Measurements from ENCODE around the gene EPHB1. TPM values are rescaled to one million over a fixed set of nuclear protein-coding genes. Genes with fewer than 3 reads are reported as not detected.

Gene EPHB1
- total and polyA plus RNA-seq, 12 donors = 0.07 to 3.4 (median 1.6) TPM

DNA sequence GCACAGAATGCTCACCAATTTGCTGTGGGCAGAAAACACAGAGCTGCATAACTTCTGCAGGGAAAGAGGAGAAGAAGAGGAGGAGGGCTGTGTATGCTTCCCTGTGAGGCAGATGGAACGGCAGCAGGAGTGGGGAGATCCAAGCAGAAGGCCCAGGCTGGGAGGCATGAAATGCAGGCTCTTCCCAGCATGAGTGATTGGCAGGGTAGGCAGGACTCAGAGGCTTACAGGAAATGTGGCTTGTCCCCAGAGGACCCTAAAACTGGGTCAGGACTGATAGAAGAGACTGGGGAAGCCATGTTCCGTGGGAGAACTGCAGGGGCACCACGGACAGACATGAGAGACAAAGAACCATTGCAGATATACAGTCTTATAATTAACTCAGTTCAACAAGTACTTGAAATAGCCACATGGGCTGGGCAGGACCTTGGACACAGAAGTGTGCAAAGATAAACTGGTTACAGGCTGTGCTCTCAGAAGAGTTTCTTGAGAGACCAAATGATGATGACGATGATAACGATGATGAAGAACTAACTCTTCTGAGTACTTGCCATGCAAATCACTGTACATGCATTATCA, 286.9 kb downstream of the EPHB1 start:
- ATAC-seq (peak in 3 of 8 donors; percentile 34 to 60 (median 53)), DNase-seq (no peak)
- Histone ChIP-seq H3K9me3 (no peaks in the 10 kb centered on the region), H3K4me1 (peaks cover 0 to 10% (median 0%) of the 10 kb centered on the region in 9 donors), H3K36me3 (no peaks in the 10 kb centered on the region), H3K4me3 (no peak overlapping the region), H3K27me3 (no peaks in the 10 kb centered on the region), H3K27ac (no peak overlapping the region)
- TF ChIP-seq, protein P1, sequence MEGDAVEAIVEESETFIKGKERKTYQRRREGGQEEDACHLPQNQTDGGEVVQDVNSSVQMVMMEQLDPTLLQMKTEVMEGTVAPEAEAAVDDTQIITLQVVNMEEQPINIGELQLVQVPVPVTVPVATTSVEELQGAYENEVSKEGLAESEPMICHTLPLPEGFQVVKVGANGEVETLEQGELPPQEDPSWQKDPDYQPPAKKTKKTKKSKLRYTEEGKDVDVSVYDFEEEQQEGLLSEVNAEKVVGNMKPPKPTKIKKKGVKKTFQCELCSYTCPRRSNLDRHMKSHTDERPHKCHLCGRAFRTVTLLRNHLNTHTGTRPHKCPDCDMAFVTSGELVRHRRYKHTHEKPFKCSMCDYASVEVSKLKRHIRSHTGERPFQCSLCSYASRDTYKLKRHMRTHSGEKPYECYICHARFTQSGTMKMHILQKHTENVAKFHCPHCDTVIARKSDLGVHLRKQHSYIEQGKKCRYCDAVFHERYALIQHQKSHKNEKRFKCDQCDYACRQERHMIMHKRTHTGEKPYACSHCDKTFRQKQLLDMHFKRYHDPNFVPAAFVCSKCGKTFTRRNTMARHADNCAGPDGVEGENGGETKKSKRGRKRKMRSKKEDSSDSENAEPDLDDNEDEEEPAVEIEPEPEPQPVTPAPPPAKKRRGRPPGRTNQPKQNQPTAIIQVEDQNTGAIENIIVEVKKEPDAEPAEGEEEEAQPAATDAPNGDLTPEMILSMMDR (IDR thresholded peaks at IDR 0.05) = no peak
- intact Hi-C loops (cut with DNase I) = no loop called here
- WGBS, 2 donors = 48 to 63% methylated on average over 5 of the region's 5 CpGs

DNA sequence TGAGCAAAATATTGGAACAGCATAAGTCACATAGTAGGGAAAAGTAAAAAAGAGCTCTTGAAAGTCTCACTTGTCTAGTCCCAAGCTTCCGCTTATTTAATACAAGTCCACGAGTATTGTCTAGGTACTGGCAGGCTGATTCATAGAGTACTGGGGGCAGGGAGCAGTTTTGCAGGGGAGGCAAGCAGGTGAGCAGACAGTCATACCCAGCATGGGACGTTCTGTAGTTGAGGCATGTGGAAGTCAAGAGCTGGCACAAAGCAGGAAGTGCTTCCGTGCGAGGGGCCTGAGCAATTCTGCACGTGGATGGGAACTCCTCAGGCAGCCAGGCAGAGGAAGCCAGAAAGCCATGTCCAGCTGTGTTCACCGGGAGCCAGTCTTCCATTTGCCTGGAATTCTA, 287.6 kb downstream of the EPHB1 start:
- 56 to 70% methylated on average over 7 of the region's 7 CpGs for WGBS, 2 donors
- no peaks in the 10 kb centered on the region for H3K36me3 ChIP-seq
- intact Hi-C loops (cut with DNase I) = no loop called here
- peaks cover 0 to 10% (median 0%) of the 10 kb centered on the region in 9 donors for H3K4me1 ChIP-seq
- peaks cover 0 to 5% (median 0%) of the 10 kb centered on the region in 7 donors for H3K27me3 ChIP-seq
- DNase-seq = no peak
- H3K27ac ChIP-seq = no peak overlapping the region
- ATAC-seq = no peak
- TF ChIP-seq, protein P1 (IDR thresholded peaks at IDR 0.05) = no peak
- H3K4me3 ChIP-seq = no peak overlapping the region
- no peaks in the 10 kb centered on the region for H3K9me3 ChIP-seq

- ATAC-seq (no peak), DNase-seq (no peak)
- intact Hi-C loops (cut with DNase I) = no loop called here
- no peaks in the 10 kb centered on the region for H3K9me3 ChIP-seq
- H3K27me3 ChIP-seq = peaks cover 0 to 5% (median 0%) of the 10 kb centered on the region in 7 donors
- H3K27ac ChIP-seq = no peak overlapping the region
- 78 to 81% methylated on average over 1 of the region's 1 CpG for WGBS, 2 donors
- peaks cover 0 to 10% (median 0%) of the 10 kb centered on the region in 9 donors for H3K4me1 ChIP-seq
- TF ChIP-seq, protein P1 (IDR thresholded peaks at IDR 0.05) = no peak
- H3K4me3 ChIP-seq = no peak overlapping the region
- H3K36me3 ChIP-seq = no peaks in the 10 kb centered on the region
Measured at GRCh38 chr3:135083179-135083578, 288.1 kb downstream of the EPHB1 start.

GRCh38 chr3:135083756-135084155, 288.7 kb downstream of the EPHB1 start:
- intact Hi-C loops (cut with DNase I) = no loop called here
- H3K27ac ChIP-seq = no peak overlapping the region
- H3K36me3 ChIP-seq = no peaks in the 10 kb centered on the region
- H3K4me3 ChIP-seq = no peak overlapping the region
- peaks cover 0 to 5% (median 0%) of the 10 kb centered on the region in 7 donors for H3K27me3 ChIP-seq
- WGBS, 2 donors = 79 to 81% methylated on average over 1 of the region's 1 CpG
- no peaks in the 10 kb centered on the region for H3K9me3 ChIP-seq
- ATAC-seq (no peak), DNase-seq (no peak)
- peaks cover 0 to 10% (median 0%) of the 10 kb centered on the region in 9 donors for H3K4me1 ChIP-seq
- TF ChIP-seq, protein P1 (IDR thresholded peaks at IDR 0.05) = no peak

Data from heart right ventricle (tissue), 16 donors.